Right renal cortex interstitium (tissue), 3 donors: ENCODE measurements around the gene GIMAP5. TPM values are rescaled to one million over a fixed set of nuclear protein-coding genes. Genes with fewer than 3 reads are reported as not detected.

Source experiments
- DNase-seq, 3 donors: peaks; one replicate each; pipeline ENCODE4 v3.0.0-alpha.2; 2013; ENCODE audit warnings: low read depth in 3 of 3, low spot score in 2 of 3
- polyA plus RNA-seq, 3 donors: library from polyadenylated mRNA; unstranded; fragments of 120-200 nt; gene quantifications; one replicate each; pipeline ENCODE4 v1.2.1, GENCODE V29; 2013; ENCODE audit not compliant: insufficient read length in 3 of 3

Gene GIMAP5
- polyA plus RNA-seq, 3 donors, result 5.9 to 7.3 (median 6.9) TPM

DNA sequence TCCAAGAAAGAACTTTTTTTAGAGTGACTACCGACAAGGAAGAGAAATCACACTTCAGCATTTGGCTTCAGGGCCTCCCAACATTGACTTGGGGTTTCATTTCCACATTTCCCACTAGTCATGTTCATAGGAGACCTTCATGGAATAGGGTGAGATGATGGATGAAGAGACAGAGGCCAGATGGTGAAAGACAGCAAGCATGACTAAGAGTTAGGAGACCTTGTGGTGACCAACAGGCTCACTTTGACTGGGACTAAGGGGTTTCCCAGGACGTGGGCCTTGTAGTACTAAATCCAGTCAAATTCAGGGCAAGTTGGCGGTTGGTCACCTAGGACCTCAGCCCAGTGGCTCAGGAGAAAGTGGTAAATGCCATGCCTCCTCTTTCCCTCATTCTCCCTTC lies 3.0 kb upstream of the GIMAP5 start:
- no peak for DNase-seq

DNA sequence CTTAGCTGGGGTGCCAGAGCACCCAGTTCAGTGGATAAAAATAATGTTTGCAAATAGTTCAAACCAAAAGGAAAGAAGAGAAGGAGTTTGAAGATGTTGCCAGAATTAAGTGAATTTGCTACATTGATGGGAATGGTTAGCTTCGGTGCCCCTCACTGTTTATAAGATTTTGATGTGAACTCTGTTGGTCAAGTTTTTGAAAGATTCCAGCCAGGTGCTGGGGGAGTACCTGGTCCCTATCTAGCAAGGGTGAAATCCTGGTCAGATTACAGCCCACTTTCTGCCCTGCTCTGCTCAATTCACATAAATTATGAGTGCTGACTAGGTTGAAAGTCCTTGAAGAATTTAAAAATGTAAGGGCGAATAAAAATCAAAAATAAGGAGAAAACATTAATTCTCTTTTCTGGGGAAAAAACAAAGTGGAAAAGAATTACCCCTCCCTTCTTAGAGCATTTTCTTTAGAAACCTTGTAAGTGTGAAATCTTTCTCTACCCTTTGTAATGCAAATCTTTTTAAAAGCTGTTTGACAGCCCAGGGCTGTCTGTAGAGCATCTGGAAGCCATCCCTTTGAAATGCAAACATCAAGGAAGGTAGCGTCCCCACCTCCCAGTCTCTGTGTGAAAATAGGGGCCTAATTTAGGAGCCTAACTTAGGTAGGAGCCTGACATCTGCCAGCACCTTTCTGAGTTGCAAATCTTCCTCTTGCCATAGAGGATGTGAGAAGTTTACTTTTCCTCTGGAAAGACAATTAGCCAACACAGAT lies 1.4 kb upstream of the GIMAP5 start:
- no peak for DNase-seq

DNA sequence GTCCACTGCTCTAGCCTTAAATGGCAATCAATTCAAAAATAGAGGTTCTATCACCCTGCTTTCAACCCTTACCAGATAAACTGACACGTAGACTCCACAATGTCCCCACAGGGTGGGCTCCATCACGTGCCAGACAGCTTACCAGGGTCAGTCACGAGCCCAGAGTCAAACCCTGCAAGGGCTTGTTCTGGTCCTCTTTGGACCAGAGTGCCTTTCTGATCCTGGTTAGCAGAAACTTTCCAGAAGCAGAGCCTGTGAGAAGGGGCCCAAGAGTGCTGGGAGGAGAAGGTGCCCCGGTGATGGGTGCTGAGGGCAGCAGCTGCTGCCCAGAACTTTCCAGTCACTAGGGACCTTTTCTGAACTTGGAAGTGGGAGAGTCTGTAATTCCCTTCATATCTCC lies 354 bp upstream of the GIMAP5 start:
- no peak for DNase-seq

DNA sequence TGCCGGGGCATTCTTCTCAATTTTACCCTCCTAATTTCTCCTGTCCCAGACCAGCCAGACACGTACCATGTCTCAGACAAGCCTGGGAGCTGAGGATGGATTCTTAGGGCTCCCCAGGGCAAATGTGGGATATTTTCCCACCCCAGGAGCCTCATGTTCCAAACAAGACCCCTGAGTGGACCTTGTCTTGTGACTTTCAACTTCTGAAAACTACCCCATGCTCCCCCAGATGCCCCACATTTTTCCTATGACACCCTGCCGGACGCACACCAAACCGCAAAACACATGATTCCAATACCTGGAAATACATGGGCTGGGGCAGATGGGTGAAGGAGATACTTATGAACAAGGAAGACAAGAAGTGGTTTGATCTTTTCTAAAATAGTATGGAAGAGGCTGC lies 874 bp downstream of the GIMAP5 start:
- no peak for DNase-seq

DNA sequence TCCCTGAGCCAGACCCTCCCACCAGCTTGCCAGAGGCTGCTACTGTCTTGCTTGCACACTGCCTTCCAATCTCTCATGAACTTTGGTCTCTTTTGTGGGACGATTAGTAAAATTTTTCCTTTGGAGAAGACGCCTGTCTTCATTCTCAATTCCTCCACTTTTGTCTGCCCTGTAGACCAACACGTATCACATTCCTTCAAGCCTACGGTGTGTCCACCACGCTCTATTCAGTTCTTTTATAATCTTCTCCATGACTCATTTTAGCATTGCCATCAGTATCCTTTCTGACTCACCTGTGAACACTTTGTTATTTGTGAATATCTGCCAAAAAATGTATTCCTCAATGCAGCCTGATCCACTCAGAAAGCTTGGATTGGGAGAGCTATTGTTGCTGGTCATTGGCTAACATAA lies 1.4 kb downstream of the GIMAP5 start:
- DNase-seq, result no peak

DNA sequence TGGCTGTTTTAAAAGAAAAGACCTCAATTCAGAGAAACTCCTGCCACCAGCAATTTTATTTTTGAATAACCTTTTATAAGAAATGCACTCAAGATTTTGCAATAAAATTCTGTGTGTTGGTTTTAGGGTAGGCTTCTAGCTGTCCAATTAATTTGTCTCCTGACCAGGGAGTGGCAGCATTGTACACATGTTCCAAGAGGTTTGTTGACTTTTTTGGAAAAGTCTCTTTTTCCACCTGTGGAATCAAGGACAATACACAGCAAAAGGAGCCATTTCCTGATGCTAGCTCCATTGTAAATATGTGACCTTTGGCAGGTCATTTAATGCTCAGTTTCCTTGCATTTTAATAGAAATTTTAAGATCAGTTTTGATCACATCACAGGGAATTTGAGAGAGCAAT lies 1.8 kb downstream of the GIMAP5 start:
- no peak for DNase-seq

DNA sequence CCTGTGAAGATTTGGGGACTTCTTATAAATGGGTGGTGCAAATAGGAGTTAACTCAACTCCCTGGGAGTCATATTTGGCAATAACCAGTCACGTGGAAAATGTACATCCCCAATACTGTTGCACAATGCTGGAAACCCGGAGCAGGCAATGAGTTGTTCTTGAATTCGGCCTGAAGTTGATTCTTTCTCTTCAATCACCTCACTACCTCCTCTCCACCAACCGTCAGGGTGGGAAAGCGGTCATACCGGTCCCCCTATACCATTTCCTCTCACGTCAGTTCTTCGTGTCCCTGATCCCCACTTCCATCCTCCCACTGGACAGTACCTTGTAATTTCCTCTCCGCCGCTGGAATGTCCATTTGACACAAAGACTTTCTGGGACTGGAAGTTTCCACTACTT lies 2.8 kb downstream of the GIMAP5 start:
- no peak for DNase-seq

DNA sequence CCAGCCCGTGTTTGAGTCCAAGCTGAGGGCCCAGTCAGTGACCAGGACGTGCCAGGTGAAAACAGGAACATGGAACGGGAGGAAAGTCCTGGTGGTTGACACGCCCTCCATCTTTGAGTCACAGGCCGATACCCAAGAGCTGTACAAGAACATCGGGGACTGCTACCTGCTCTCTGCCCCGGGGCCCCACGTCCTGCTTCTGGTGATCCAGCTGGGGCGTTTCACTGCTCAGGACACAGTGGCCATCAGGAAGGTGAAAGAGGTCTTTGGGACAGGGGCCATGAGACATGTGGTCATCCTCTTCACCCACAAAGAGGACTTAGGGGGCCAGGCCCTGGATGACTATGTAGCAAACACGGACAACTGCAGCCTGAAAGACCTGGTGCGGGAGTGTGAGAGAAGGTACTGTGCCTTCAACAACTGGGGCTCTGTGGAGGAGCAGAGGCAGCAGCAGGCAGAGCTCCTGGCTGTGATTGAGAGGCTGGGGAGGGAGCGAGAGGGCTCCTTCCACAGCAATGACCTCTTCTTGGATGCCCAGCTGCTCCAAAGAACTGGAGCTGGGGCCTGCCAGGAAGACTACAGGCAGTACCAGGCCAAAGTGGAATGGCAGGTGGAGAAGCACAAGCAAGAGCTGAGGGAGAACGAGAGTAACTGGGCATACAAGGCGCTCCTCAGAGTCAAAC lies 5.2 kb downstream of the GIMAP5 start:
- DNase-seq, result no peak

DNA sequence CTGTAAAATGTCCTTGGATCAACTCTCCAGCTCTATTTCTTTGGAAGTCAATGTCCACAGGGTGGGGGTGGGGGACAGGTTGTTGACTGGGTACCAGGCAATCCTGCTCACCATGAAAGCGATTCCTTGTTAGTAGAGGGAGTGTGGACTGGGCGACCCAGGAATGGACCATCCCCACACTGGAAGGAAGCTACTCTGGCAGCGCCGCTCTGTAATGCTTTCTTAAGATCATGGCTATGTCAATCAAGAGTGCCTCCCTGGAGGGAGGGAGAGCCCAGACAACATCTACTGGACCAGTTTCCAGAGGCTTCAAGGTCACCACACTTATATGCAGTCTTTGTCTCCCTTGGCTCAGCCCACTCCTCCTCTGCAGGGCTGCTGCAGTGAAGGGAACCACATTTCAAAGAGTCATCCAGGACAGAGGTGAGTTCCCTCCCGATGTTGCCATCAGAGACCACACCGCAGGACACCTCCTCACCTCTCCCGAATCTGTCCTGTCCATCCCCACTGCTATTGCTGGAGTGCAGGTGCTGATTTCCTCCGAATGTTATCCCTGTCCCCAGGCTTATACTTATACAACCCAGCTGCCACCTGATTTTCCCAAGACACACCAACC lies 6.9 kb downstream of the GIMAP5 start:
- DNase-seq, result no peak

DNA sequence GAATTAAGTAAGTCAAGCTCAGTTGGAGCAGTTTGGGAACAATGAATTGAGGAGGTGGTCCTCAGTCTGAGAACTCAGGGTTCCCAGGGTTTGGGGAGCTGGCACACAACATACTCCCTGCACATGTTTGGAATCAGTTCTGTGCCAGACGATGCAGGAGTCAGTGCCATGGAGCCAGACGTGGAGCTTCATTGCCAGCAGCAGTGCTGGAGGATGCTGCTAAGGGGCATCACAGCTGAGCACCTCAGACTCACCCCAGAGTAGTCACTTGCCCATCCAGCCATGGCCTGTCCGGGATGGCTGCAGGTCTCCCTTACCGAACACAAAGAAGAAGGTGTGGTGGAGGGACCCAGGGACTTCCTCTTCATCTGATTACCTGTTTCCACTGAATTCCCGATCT lies 7.9 kb downstream of the GIMAP5 start:
- DNase-seq, result no peak

DNA sequence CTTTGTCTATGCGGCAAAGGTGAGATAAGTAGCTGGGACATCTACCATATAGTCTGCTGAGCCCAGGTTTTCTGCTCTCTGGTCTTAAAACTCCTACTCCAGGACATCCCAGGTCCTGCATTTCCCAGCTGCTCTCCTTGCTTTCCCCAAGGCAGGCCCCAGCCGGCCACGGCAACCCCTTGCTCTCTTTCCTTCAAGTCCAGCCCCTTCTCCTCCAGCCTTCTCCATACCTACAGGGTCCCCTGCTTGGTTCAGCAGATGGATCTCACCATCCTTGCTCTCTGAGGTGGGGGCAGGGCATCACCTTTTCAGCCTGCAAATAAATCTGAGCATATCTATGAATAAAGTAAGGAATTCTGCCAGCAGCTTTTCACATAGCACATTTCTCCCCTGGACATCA lies 8.7 kb downstream of the GIMAP5 start:
- no peak for DNase-seq

DNA sequence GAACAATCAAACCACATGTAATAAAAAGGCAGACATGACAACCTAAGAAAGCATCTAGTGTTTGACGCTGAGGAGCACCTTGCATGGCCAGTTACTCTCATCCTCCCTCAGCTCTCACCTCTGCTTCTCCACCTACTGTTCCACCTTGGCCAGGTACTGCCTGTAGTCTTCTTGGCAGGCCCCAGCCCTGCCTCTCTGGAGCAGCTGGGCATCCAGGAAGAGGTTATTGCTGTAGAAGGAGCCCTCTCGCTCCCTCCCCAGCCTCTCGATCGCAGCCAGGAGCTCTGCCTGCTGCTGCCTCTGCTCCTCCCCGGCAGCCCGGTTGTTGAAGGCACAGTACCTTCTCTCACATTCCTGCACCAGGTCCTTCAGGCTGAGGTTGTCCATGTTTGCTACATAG lies 9.7 kb downstream of the GIMAP5 start:
- no peak for DNase-seq

DNA sequence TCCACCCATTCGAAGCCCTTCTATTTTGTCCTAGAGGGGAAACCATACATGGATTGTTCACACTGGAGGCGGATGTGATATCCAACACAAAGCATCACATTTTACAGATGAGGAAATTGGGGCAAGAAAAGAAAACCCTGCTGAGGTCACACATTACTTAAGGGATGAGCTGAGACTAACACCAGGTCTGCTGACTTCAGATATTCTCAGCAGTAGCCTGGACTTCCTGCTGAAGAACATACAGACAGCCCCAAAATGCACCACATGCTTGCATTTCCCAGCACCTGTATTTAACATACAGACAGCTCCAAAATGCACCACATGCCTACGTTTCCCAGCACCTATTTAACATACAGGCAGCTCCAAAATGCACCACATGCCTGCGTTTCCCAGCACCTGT lies 11.2 kb downstream of the GIMAP5 start:
- no peak for DNase-seq

DNA sequence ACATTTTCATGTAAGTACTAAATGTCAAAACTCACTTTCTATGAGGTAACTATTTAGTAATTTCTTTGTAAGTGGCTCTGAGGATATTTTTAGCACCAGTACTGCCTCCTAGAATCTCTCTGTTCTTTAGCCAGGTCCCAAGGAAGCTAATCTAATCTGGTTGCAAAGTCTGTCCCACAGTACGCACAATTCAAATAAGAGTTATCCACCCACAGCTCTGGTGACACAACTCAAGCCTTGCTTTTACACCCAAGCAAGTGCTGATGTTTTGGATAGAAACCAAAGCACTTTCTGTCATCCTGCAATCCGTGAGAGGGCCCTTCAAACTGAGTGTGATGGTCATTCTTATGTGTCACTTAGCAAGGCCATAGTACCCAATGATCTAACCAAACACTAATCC lies 14.5 kb downstream of the GIMAP5 start:
- DNase-seq, result no peak

DNA sequence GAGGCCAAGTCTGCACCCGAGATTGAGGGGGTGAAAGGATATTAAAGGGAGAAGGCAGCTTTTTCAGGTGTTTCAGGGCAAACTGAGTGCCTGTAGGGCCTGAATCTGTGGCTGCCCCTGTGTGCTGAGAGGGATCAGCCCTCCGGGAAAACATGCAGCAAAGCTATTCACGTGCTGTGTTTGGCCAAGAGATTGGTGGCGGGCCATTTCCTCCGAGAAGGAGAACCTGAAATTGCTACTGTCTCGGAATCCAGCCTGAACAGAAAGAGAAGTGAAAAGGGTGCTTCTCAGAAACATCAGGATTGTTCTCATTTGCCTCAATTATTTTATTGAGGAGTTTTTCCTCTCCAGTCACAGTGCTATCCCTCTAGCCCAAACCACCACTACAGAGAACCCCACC lies 16.0 kb downstream of the GIMAP5 start:
- no peak for DNase-seq

DNA sequence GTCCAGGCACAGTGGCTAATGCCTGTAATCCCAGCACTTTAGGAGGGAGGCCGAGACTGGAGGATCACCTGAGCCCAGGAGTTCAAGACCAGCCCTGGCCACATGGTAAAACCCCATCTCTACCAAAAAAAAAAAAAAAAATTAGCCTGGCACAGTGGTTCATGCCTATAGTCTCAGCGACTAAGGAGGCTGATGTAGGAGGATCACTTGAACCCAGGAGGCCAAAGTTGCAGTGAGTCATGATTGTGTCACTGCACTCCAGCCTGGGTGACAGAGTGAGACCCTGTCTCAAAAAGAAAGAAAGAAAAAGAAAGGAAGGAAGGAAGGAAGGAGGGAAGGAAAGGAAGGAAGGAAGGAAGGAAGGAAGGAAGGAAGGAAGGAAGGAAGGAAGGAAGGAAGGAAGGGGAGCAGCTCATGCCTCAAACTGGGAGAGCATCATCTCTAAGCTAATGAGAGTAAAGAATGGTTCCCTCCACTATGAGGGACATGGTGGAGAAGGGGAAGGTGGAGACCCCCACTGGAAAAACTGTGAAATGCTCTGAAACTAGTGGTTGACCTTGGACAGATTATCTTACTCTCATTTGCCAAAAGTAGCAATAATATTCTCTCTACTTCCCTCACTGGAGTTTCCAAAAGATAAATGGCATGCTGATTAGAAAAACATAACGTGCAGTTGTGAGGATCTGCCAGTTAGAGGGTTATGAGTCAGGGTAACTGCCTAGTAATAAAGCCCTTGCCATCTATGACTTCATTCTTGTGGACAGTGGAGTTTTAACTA lies 16.8 kb downstream of the GIMAP5 start:
- DNase-seq, result no peak

DNA sequence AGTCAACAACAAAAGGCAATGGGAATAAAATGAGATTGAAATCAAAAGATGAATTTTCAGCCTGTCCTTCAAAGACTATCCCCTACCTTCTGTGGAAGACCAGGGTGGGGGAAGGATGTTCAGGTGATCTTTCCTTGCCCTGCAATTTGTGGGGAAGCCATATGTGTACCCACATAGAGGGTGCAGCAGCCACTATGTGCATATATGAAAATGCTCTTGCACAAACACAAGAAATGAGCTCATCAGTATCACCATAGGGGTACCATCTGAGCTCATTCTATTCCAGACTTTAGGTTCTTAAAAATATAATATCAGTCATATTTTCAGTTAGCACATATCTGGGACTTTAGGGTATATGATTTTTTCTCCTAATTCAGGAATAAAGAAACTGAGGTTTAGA lies 17.7 kb downstream of the GIMAP5 start:
- no peak for DNase-seq

DNA sequence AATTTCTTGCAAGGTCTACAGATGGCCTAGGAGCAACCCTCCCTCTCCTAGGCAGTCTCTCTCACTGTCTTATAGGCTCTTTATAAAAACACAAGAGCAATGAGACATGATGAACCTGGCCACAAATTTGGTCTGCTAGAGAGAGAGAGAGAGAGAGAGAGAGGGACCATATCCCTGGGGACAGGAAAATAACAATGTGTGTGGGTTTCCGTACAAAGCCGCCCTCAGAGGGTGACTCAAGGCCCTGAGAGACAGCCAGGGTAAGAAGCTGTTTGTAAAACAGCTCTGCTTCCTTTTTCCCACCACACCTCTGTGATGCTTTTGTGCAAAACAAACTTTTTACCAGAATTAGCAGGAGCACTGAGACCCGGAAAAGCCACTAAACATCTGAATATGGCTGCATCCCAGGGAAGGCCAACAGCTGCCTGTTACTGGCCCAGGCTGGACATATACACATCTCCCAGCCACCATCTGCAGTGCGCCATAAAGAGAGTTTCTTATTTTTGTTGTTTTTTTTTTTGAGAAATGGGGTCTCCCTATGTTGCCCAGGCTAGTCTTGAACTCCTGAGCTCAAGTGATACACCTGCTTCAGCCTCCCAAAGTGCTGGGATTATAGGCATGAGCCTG lies 18.4 kb downstream of the GIMAP5 start:
- no peak for DNase-seq

DNA sequence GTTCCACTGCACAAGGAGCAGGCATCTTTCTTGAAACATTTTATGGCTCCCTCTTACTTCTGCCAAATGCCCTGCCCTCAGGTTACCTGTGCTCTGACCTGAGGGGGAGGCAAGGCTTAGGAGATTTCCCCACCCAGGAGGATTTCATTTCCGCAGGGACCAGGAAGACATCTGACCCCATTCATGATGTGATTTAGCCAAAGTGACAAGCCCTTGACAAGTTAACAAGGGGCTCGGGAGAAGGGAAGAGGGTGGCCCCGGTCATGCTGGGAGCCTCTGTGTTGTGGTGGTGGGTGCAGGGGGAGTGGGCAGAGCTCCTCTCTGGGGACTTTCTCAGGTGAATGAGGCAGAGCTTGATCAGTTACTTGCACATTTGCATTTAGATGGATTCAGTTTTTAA lies 18.9 kb downstream of the GIMAP5 start:
- DNase-seq, result no peak

DNA sequence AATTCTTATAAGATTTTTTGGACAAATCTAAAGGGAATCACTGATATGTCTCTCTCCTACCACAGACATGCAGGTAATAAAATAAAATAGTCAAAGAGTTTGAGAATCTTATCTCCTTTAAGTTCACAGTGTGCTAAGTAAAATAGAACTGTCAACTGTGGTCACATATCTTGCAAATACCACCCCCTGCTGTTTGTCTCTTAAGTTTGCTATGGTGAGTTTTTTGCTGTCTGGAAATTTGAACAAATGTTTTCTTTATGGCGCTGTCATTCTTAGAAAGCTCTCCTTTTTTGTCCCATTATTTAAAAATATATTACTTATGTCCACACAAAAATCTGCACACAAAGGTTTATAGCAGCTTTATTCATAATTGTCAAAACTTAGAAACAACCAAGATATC lies 19.6 kb downstream of the GIMAP5 start:
- DNase-seq, result no peak

DNA sequence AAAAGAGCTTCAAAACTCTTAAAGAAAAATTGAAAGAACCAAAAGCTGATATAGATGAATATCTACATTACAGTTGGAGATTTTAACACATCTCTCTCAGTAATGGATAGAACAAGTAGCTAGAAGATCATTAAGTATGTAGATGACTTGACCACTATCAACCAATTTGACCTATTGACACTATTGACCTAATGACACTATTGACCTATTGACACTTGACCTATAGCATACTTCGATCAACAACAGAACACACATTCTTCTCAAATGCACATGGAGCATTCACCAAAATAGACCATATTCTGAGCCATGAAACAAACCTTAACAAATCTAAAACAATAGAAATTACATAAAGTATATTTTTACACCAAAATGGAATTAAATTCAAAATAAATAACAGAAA lies 22.3 kb downstream of the GIMAP5 start:
- no peak for DNase-seq
